Esophagus squamous epithelium (tissue), 5 donors: Measurements from ENCODE around the gene C4BPB. TPM values are rescaled to one million over a fixed set of nuclear protein-coding genes. Genes with fewer than 3 reads are reported as not detected.

Experiments used
- DNase-seq: peaks from one replicate; lab custom pipeline; 2025; lab: John Stamatoyannopoulos, UW
- H3K27ac ChIP-seq, 4 donors: fragments of 200-600 bp; sonication (generic); one replicate each; pipeline ENCODE4 v1.5.1; 2016 to 2019; ENCODE audit warnings: mild to moderate bottlenecking in 1 of 4
- H3K27me3 ChIP-seq, 4 donors: fragments of 200-600 bp; sonication (generic); 1 replicate in 3 of 4; 2 replicates in 1 of 4; pipeline versions ENCODE4 v1.5.1 to v1.6.0; 2017 to 2021; ENCODE audit warnings: antibody characterized with exemption in 1 of 4
- H3K36me3 ChIP-seq, 3 donors: fragments of 200-600 bp; sonication (generic); one replicate each; pipeline ENCODE4 v1.5.1; 2016 to 2019
- H3K4me1 ChIP-seq, 3 donors: fragments of 200-600 bp; sonication (generic); one replicate each; pipeline ENCODE4 v1.5.1; 2017 to 2019
- H3K4me3 ChIP-seq, 4 donors: fragments of 200-600 bp; sonication (generic); 1 replicate in 3 of 4; 2 replicates in 1 of 4; pipeline ENCODE4 v1.5.1; 2016 to 2019; ENCODE audit warnings: mild to moderate bottlenecking in 2 of 4, moderate library complexity in 1 of 4
- H3K9me3 ChIP-seq, 3 donors: fragments of 200-600 bp; sonication (generic); one replicate each; pipeline ENCODE4 v1.5.1; 2016 to 2019
- CTCF ChIP-seq, 6 experiments: fragments of 450-650 bp in 4 of 6; fragments of 200-600 bp in 2 of 6; sonication (generic) in 2 of 6; IDR thresholded peaks; one replicate each; pipeline ENCODE4 v1.5.1; 2016 to 2019; ENCODE audit warnings: antibody characterized with exemption in 6 of 6, mild to moderate bottlenecking in 4 of 6, moderate library complexity in 4 of 6
- POLR2A ChIP-seq, 4 donors: fragments of 450-650 bp; IDR thresholded peaks; one replicate each; pipeline ENCODE4 v1.6.1; 2017; ENCODE audit warnings: antibody characterized with exemption in 4 of 4, mild to moderate bottlenecking in 4 of 4, moderate library complexity in 3 of 4
- WGBS, 2 donors: methylation state at CpG; one replicate each; pipeline ENCODE4 v1.1.5; 2018; 5-methylcytosine and 5-hydroxymethylcytosine counted together
- intact Hi-C: fragments of 100-400 bp; cut with DNase I; formaldehyde crosslinking; loops from one replicate; pipeline ENCODE4 v1.15.0; 2022
- total RNA-seq, 4 donors: library from RNA; depleted of rRNA; stranded (reverse); fragments of >200 nt; gene quantifications; one replicate each; pipeline ENCODE4 v1.1.0, GENCODE V29; 2016
- donor health status: DM: yes; HTN: yes; CAD: no.

Gene C4BPB
- total RNA-seq, 4 donors from 2014 or later = 0.38 TPM; not detected in 3

GRCh38 chr1:207059881-207060280 is 28.8 kb upstream of the C4BPB start:
- Histone ChIP-seq H3K36me3 (peaks cover 0 to 48% (median 10%) of the 10 kb centered on the region in 3 donors), H3K27me3 (no peaks in the 10 kb centered on the region), H3K27ac (peak overlapping the region in 1 of 4 donors; percentile 3), H3K4me3 (no peak overlapping the region), H3K4me1 (peaks cover 0 to 42% (median 6%) of the 10 kb centered on the region in 3 donors), H3K9me3 (no peaks in the 10 kb centered on the region)
- intact Hi-C loops = no loop called here
- DNase-seq = no peak
- TF ChIP-seq CTCF (IDR thresholded peaks at IDR 0.05) = no peak
- no peak for TF ChIP-seq POLR2A (IDR thresholded peaks at IDR 0.05)
- 46 to 74% methylated on average over 3 of the region's 4 CpGs for WGBS, 2 donors

- no peak for TF ChIP-seq POLR2A (IDR thresholded peaks at IDR 0.05)
- TF ChIP-seq CTCF (IDR thresholded peaks at IDR 0.05) = no peak
- 30 to 62% methylated on average over 3 of the region's 3 CpGs for WGBS, 2 donors
- intact Hi-C loops = no loop called here
- Histone ChIP-seq H3K36me3 (peaks cover 0 to 55% (median 10%) of the 10 kb centered on the region in 3 donors), H3K27ac (no peak overlapping the region), H3K4me3 (no peak overlapping the region), H3K27me3 (no peaks in the 10 kb centered on the region), H3K9me3 (no peaks in the 10 kb centered on the region), H3K4me1 (peaks cover 0 to 41% (median 6%) of the 10 kb centered on the region in 3 donors)
- no peak for DNase-seq
Observed at GRCh38 chr1:207060596-207060995, 28.1 kb upstream of the C4BPB start.

GRCh38 chr1:207062058-207062457 is 26.6 kb upstream of the C4BPB start:
- H3K4me1 ChIP-seq = peaks cover 0 to 30% (median 6%) of the 10 kb centered on the region in 3 donors
- DNase-seq = no peak
- intact Hi-C loops = no loop called here
- no peaks in the 10 kb centered on the region for H3K9me3 ChIP-seq
- H3K4me3 ChIP-seq = no peak overlapping the region
- no peak overlapping the region for H3K27ac ChIP-seq
- TF ChIP-seq POLR2A (IDR thresholded peaks at IDR 0.05) (no peak), CTCF (IDR thresholded peaks at IDR 0.05) (no peak)
- WGBS, 2 donors = 57 to 63% methylated on average over 1 of the region's 1 CpG
- no peaks in the 10 kb centered on the region for H3K27me3 ChIP-seq
- peaks cover 0 to 69% (median 10%) of the 10 kb centered on the region in 3 donors for H3K36me3 ChIP-seq

GRCh38 chr1:207063014-207063413 is 25.6 kb upstream of the C4BPB start:
- Histone ChIP-seq H3K4me3 (no peak overlapping the region), H3K9me3 (no peaks in the 10 kb centered on the region), H3K36me3 (peaks cover 0 to 79% (median 15%) of the 10 kb centered on the region in 3 donors), H3K27me3 (no peaks in the 10 kb centered on the region), H3K4me1 (peaks cover 0 to 30% (median 6%) of the 10 kb centered on the region in 3 donors), H3K27ac (no peak overlapping the region)
- no peak for DNase-seq
- WGBS, 2 donors = 90 to 95% methylated on average over 5 of the region's 5 CpGs
- TF ChIP-seq POLR2A (IDR thresholded peaks at IDR 0.05) (no peak), CTCF (IDR thresholded peaks at IDR 0.05) (no peak)
- intact Hi-C loops = no loop called here

- Histone ChIP-seq H3K9me3 (no peaks in the 10 kb centered on the region), H3K4me3 (no peak overlapping the region), H3K27me3 (no peaks in the 10 kb centered on the region), H3K4me1 (peaks cover 0 to 23% (median 6%) of the 10 kb centered on the region in 3 donors), H3K36me3 (peaks cover 0 to 94% (median 18%) of the 10 kb centered on the region in 3 donors), H3K27ac (no peak overlapping the region)
- no peak for DNase-seq
- WGBS, 2 donors = 67 to 74% methylated on average over 7 to 8 of the region's 8 CpGs
- intact Hi-C loops = no loop called here
- TF ChIP-seq POLR2A (IDR thresholded peaks at IDR 0.05) (no peak), CTCF (IDR thresholded peaks at IDR 0.05) (no peak)
Observed at GRCh38 chr1:207064561-207064960, 24.1 kb upstream of the C4BPB start.
